CD4-positive, alpha-beta T cell treated with Interleukin-15 for 1 hour (primary cell): ENCODE data around the gene B9D2.
A peak's percentile ranks its signal among the peaks of the same experiment; 100 is the strongest.

Experiments used
- DNase-seq: peaks from one replicate; pipeline ENCODE4 v3.0.0-alpha.2; 2020

B9D2 gene

GRCh38 chr19:41308450-41309179, 55.3 kb downstream of the B9D2 start:
- DNase-seq, result peak; percentile 87

GRCh38 chr19:41307954-41308449, 55.9 kb downstream of the B9D2 start:
- no peak for DNase-seq

- no peak for DNase-seq
Measured at GRCh38 chr19:41307090-41307875, 56.7 kb downstream of the B9D2 start.

GRCh38 chr19:41305927-41306793, 57.8 kb downstream of the B9D2 start:
- DNase-seq, result no peak

- DNase-seq, result no peak
Measured at GRCh38 chr19:41304706-41305483, 59.1 kb downstream of the B9D2 start.
